ENCODE results near the gene RNASE4. TPM values are rescaled to one million over a fixed set of nuclear protein-coding genes. Genes with fewer than 3 reads are reported as not detected.

The RNASE4 gene, protein sequence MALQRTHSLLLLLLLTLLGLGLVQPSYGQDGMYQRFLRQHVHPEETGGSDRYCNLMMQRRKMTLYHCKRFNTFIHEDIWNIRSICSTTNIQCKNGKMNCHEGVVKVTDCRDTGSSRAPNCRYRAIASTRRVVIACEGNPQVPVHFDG
- total RNA-seq: 4.0 and 10.7 TPM in 2 replicates

GRCh38 chr14:20683891-20684661, at the start of gene RNASE4:
RNASE4 (plus strand) TSS chr14:20684560; CDS start chr14:20699372, 14,812 bp downstream.

DNA sequence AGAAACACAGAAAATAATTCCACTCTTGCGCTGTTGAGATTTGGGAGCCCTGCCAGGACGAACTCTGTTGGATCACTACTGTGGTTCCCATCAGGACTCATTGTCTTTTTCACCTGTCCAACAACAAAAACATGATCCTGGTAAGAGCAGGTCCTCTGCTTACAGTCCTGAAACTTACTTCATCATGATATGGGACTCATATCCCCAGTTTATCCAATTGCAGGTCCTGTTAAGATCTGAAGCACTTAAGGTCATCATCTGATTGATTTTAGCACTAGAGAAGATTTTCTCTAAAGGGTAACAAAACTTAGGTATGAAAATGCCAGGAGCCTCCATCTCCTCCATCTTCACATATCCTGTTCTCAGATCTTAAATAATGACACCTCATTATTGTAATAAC, 42.8 kb upstream of the RNASE4 start, which contains the start of gene OR6S1:
OR6S1 (minus strand) TSS at position 101 of the 400 bp plus-strand sequence; CDS start at position 101, 0 bp downstream.

GRCh38 chr14:20688167-20688839, 3.9 kb downstream of the RNASE4 start, which contains the start of gene ANG:
ANG (plus strand) TSS chr14:20688764; CDS start chr14:20693565, 4,801 bp downstream.

DNA sequence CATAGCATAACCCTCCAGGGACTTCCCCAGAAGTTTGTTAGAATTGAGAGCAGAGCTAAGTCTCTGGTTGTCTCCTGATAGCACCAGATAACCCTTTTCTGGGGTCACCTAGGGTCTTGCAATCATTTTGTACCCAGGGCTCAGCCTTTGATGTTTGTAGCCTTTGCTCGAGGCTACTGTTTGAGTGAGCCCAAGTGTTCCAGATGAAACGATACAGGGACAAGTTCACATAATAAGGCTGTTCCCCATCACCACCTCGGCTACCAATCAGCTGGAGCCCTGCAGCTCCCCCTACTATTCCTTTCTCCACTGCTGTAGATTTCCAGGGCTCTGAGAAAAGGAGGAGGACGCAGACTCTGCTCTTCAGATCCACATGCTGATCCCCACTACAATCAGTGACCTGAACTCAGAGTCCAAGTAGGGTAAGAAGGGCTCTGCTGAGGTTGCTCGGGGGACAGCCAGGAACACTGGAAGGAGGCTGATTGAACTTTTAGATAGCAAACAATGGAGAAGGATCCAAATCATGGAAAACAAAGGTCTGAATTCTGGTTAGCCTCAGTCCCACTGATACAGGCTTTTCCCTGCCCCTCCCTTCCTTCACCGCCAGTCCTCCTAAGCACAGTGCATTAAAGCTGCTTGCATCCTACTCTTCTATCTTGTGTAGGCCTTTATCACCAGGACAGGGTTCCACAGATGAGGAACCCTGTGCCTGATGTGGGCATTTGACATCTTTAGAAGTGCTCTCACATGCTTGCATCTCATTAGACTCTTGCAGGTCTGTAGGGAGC, 61.4 kb downstream of the RNASE4 start, which contains the start of gene EDDM3A:
EDDM3A (plus strand) TSS at position 317 of the 788 bp plus-strand sequence. CDS start 1,694 bp downstream, outside the sequence.

Other genes with a start within 250 kb of the RNASE4 start
- gene KLHL33, start 248.4 kb upstream of the RNASE4 start, total RNA-seq: not detected in 2 replicates
- 38.0 and 55.1 TPM in 2 replicates for gene OSGEP, start 229.7 kb upstream of the RNASE4 start, total RNA-seq
- 136 and 200 TPM in 2 replicates for gene APEX1, start 229.3 kb upstream of the RNASE4 start, total RNA-seq
- 12.1 and 12.2 TPM in 2 replicates for gene PIP4P1, start 223.1 kb upstream of the RNASE4 start, total RNA-seq
- gene PNP, start 215.2 kb upstream of the RNASE4 start, total RNA-seq: 192 and 219 TPM in 2 replicates
- not detected in 2 replicates for gene RNASE10, start 179.0 kb upstream of the RNASE4 start, total RNA-seq
- gene RNASE9, start 123.5 kb upstream of the RNASE4 start, total RNA-seq: not detected in 2 replicates
- not detected in 2 replicates for gene RNASE11, start 96.6 kb upstream of the RNASE4 start, total RNA-seq
- gene RNASE12, start 93.2 kb upstream of the RNASE4 start, total RNA-seq: not detected in 2 replicates
- gene OR6S1, start 42.9 kb upstream of the RNASE4 start, total RNA-seq: not detected in 2 replicates
- gene ANG, start 4.2 kb downstream of the RNASE4 start, total RNA-seq: 5.5 and 10.1 TPM in 2 replicates
- gene EDDM3A, start 61.3 kb downstream of the RNASE4 start, total RNA-seq: not detected in 2 replicates
- not detected in 2 replicates for gene EDDM3B, start 83.8 kb downstream of the RNASE4 start, total RNA-seq
- gene RNASE6, start 96.7 kb downstream of the RNASE4 start, total RNA-seq: not detected in 2 replicates
- not detected in 2 replicates for gene RNASE1, start 118.3 kb downstream of the RNASE4 start, total RNA-seq
- gene RNASE3, start 206.8 kb downstream of the RNASE4 start, total RNA-seq: not detected in 2 replicates